Thyroid gland (tissue), 4 donors: ENCODE measurements around the gene ERG. TPM values are rescaled to one million over a fixed set of nuclear protein-coding genes. Genes with fewer than 3 reads are reported as not detected.

Experiments used
- DNase-seq, 2 donors: peaks; one replicate each; pipeline ENCODE4 v3.0.0-alpha.2; 2019
- H3K27ac ChIP-seq, 3 donors: fragments of 200-600 bp; sonication (generic); 1 replicate in 2 of 3; 2 replicates in 1 of 3; pipeline ENCODE4 v1.5.1; 2016 to 2019; ENCODE audit warnings: mild to moderate bottlenecking in 1 of 3, moderate library complexity in 1 of 3
- H3K27me3 ChIP-seq: fragments of 200-600 bp; sonication (generic); one replicate; pipeline ENCODE4 v1.5.1; 2019
- H3K36me3 ChIP-seq, 2 donors: fragments of 200-600 bp; sonication (generic); one replicate each; pipeline ENCODE4 v1.5.1; 2016 to 2019
- H3K4me1 ChIP-seq, 2 donors: fragments of 200-600 bp; sonication (generic); one replicate each; pipeline ENCODE4 v1.5.1; 2017 to 2019
- H3K4me3 ChIP-seq, 3 donors: fragments of 200-600 bp; sonication (generic); replicated peaks in 1 of 3; 1 replicate in 2 of 3; 2 replicates in 1 of 3; pipeline ENCODE4 v1.5.1; 2016; ENCODE audit warnings: mild to moderate bottlenecking in 1 of 3
- H3K9me3 ChIP-seq: fragments of 200-600 bp; sonication (generic); one replicate; pipeline ENCODE4 v1.5.1; 2017
- POLR2A ChIP-seq, 2 donors: fragments of 450-650 bp; IDR thresholded peaks; one replicate each; pipeline ENCODE4 v1.6.1; 2017; ENCODE audit warnings: antibody characterized with exemption in 2 of 2, mild to moderate bottlenecking in 2 of 2, moderate library complexity in 1 of 2
- WGBS, 2 donors: methylation state at CpG; one replicate each; pipeline ENCODE4 v1.1.5; 2017; 5-methylcytosine and 5-hydroxymethylcytosine counted together
- intact Hi-C: fragments of 100-400 bp; cut with DNase I; formaldehyde crosslinking; loops from one replicate; pipeline ENCODE4 v1.15.1; 2023
- total RNA-seq, 4 donors: library from RNA; depleted of rRNA; stranded (reverse); fragments of >200 nt; gene quantifications; one replicate each; pipeline ENCODE4 v1.2.3, GENCODE V29; 2016
- TF ChIP-seq, protein P1 (sequence below), 6 experiments: fragments of 200-600 bp in 3 of 6; fragments of 450-650 bp in 3 of 6; sonication (generic) in 3 of 6; IDR thresholded peaks; one replicate each; pipeline ENCODE4 v1.5.1; 2016 to 2019; ENCODE audit warnings: antibody characterized with exemption in 6 of 6, mild to moderate bottlenecking in 2 of 6, inconsistent platforms in 1 of 6, moderate library complexity in 1 of 6

The ERG gene
- total RNA-seq, 4 donors from 2014 or later: 9.9 to 25.1 (median 18.2) TPM

DNA sequence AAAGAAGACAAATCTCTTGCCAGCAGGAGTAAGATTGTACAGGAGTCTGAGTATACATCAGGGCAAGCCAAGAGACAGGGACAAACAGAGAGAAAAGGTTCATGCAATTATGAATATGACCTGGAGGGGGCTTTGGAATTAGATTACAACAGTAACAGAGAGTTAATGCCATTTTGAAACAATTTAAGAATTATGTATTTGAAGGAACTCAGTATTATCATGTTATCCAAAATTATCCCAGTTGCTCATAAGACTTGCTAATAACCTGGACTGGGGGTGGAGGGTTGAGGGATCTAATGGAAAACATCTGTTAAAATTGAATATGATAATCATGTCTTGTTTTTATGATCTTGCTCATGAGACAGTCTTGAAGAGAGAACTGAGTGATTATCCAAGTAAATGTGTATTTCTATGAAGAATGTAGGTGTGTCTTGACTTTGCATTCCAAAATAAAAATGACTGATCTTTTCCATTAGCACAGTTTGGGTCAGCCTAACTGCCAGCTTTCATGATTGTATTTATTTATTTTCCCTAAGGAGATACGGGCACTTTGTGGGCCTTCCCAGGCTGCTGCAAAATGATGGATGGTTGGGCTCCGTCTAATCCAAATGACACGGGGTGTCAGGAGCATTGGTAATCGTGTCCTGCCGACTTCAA, 117.7 kb downstream of the ERG start:
- Histone ChIP-seq H3K4me3 (no peak overlapping the region), H3K27ac (no peak overlapping the region), H3K36me3 (no peaks in the 10 kb centered on the region), H3K27me3 (no peaks in the 10 kb centered on the region), H3K9me3 (no peaks in the 10 kb centered on the region), H3K4me1 (no peaks in the 10 kb centered on the region)
- DNase-seq: no peak
- TF ChIP-seq, protein P1, sequence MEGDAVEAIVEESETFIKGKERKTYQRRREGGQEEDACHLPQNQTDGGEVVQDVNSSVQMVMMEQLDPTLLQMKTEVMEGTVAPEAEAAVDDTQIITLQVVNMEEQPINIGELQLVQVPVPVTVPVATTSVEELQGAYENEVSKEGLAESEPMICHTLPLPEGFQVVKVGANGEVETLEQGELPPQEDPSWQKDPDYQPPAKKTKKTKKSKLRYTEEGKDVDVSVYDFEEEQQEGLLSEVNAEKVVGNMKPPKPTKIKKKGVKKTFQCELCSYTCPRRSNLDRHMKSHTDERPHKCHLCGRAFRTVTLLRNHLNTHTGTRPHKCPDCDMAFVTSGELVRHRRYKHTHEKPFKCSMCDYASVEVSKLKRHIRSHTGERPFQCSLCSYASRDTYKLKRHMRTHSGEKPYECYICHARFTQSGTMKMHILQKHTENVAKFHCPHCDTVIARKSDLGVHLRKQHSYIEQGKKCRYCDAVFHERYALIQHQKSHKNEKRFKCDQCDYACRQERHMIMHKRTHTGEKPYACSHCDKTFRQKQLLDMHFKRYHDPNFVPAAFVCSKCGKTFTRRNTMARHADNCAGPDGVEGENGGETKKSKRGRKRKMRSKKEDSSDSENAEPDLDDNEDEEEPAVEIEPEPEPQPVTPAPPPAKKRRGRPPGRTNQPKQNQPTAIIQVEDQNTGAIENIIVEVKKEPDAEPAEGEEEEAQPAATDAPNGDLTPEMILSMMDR (IDR thresholded peaks at IDR 0.05): peak in 1 of 6 experiments; percentile 10
- no peak for TF ChIP-seq POLR2A (IDR thresholded peaks at IDR 0.05)
- intact Hi-C loops: no loop called here
- WGBS, 2 donors: 72 to 79% methylated on average over 5 of the region's 5 CpGs

DNA sequence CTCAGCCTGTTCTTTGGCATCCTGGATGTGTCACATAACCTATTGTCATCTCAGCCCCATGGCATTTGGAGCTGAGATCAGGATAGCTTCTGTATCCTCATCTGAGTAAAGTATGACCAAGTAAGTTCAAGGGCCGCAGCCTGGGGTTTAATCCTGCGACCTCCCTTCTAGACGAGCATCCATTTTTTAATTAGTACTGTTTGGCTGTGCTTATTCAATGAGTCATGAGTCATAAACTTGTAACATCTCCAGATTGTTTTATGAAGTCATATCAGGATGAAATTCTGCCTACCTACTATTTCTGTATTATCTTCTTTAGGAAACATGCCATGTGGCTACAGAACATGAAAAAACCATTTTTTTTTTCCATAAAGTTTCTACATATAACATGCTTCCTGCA, 119.1 kb downstream of the ERG start:
- Histone ChIP-seq H3K27ac (no peak overlapping the region), H3K4me3 (no peak overlapping the region), H3K4me1 (no peaks in the 10 kb centered on the region), H3K9me3 (no peaks in the 10 kb centered on the region), H3K27me3 (no peaks in the 10 kb centered on the region), H3K36me3 (no peaks in the 10 kb centered on the region)
- intact Hi-C loops: no loop called here
- TF ChIP-seq, protein P1 (IDR thresholded peaks at IDR 0.05): no peak
- TF ChIP-seq POLR2A (IDR thresholded peaks at IDR 0.05): no peak
- no peak for DNase-seq
- WGBS, 2 donors: 84 to 87% methylated on average over 3 of the region's 3 CpGs

DNA sequence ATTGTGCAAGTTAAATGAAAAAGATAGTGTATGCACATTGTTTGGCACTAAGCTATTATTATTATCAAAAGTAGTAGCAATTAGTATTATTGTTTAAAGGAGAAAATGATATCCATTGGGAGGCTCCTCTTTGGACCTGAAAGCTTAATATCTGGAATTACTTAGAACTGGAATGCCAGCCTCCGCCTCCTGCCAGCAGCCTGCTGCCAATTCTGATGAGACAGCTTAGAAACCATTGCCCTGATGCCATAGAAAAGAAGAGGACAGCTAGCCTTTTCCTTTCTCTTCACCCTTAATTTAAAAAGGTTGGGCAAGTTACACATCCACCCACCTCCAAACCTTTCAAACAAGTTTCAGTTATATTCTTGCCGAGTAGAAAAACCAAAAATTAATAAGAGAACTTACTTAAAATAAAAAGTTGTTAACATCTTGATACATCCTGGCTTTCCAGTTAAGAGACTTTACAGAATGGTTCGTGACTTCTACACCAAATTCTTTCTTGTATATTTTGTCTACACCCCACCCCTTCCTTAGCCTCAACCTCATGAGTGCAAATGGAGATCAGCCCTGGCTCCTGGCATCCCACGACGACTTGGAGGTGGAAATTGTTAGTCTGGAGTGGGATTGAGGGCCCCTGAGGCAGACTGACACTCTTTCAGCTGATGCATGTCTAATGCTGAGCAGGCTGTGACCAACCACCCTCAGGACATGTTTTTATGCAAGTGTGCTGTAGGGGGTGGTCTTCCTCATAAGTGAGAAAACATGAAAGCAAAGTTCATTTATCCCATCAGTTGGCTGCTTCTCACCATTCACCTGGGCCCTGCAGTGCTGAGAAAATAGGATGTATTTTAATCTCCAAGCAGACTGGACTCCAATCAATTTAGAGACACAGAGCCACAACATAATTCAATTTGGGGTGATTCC, 120.8 kb downstream of the ERG start:
- DNase-seq: no peak
- Histone ChIP-seq H3K4me1 (no peaks in the 10 kb centered on the region), H3K4me3 (no peak overlapping the region), H3K9me3 (no peaks in the 10 kb centered on the region), H3K27ac (no peak overlapping the region), H3K27me3 (no peaks in the 10 kb centered on the region), H3K36me3 (no peaks in the 10 kb centered on the region)
- WGBS, 2 donors: 53 to 63% methylated on average over 5 of the region's 5 CpGs
- intact Hi-C loops: no loop called here
- TF ChIP-seq, protein P1 (IDR thresholded peaks at IDR 0.05): no peak
- TF ChIP-seq POLR2A (IDR thresholded peaks at IDR 0.05): no peak

DNA sequence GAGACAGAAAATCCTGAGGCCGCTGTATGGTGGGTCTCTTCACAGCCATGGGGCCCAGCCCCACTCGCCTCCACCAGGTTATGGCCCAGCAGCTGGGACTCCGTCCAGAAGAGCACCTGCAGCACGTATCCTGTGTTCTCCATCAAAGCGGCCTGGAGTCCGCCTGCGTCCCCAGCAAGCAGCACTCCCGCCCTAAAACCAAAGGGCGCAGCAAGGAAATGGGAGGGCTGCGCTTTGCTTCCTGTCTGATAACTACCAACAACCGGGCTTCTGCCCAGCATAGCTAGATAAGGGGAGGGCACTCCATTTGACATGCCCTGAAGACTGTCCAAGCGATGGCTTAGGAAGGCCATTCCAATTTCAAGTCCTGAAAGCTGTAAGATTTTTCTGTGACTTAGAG, 121.6 kb downstream of the ERG start:
- no peaks in the 10 kb centered on the region for H3K27me3 ChIP-seq
- no peaks in the 10 kb centered on the region for H3K36me3 ChIP-seq
- no peak for DNase-seq
- H3K9me3 ChIP-seq: no peaks in the 10 kb centered on the region
- intact Hi-C loops: no loop called here
- no peaks in the 10 kb centered on the region for H3K4me1 ChIP-seq
- 78 to 87% methylated on average over 12 of the region's 12 CpGs for WGBS, 2 donors
- no peak overlapping the region for H3K4me3 ChIP-seq
- TF ChIP-seq, protein P1 (IDR thresholded peaks at IDR 0.05): no peak
- TF ChIP-seq POLR2A (IDR thresholded peaks at IDR 0.05): no peak
- no peak overlapping the region for H3K27ac ChIP-seq

DNA sequence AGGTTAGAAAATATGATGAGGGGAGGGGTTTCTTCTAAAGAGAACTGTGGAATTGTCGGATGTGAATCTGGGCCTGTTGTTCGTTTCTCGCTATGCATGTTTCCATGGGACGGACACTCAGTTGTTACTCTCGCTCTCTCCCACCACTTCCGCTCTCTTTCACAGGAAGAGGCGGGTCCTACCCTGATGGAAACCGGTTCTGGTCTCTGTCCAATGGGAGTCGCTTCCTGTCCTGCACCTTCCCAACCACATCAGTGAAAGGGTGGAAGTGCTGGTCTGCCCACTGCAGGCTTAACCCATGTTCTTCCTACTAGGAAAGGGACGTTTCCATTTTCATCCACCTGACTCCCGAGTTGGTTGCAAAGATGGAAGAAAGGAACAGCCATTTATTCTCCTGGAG, 122.0 kb downstream of the ERG start:
- H3K4me3 ChIP-seq: no peak overlapping the region
- H3K4me1 ChIP-seq: no peaks in the 10 kb centered on the region
- WGBS, 2 donors: 86 to 91% methylated on average over 11 of the region's 11 CpGs
- no peak overlapping the region for H3K27ac ChIP-seq
- DNase-seq: no peak
- TF ChIP-seq, protein P1 (IDR thresholded peaks at IDR 0.05): no peak
- no peak for TF ChIP-seq POLR2A (IDR thresholded peaks at IDR 0.05)
- H3K27me3 ChIP-seq: no peaks in the 10 kb centered on the region
- no peaks in the 10 kb centered on the region for H3K9me3 ChIP-seq
- intact Hi-C loops: no loop called here
- H3K36me3 ChIP-seq: no peaks in the 10 kb centered on the region
